Transverse colon (tissue), 4 donors: ENCODE measurements around the gene PRKCB. TPM values are rescaled to one million over a fixed set of nuclear protein-coding genes. Genes with fewer than 3 reads are reported as not detected.

Source experiments
- DNase-seq: peaks from one replicate; pipeline ENCODE4 v3.0.0-alpha.2; 2019
- H3K27ac ChIP-seq, 4 donors: fragments of 200-600 bp; sonication (generic); 2 replicates each; pipeline ENCODE4 v1.5.1; 2016 to 2018; ENCODE audit warnings: inconsistent platforms in 4 of 4
- H3K27me3 ChIP-seq: fragments of 200-600 bp; sonication (generic); 2 replicates; pipeline ENCODE4 v1.5.1; 2017; ENCODE audit warnings: inconsistent platforms
- H3K36me3 ChIP-seq, 4 donors: fragments of 200-600 bp; sonication (generic); 2 replicates each; pipeline ENCODE4 v1.5.1; 2017 to 2019; ENCODE audit warnings: inconsistent platforms in 4 of 4
- H3K4me1 ChIP-seq, 4 donors: fragments of 200-600 bp; sonication (generic); 2 replicates each; pipeline ENCODE4 v1.5.1; 2017 to 2020; ENCODE audit warnings: inconsistent platforms in 4 of 4
- H3K4me3 ChIP-seq, 4 donors: fragments of 200-600 bp; sonication (generic); 1 replicate in 1 of 4; 2 replicates in 3 of 4; pipeline versions ENCODE4 v1.5.1 to v1.6.1; 2017 to 2019; ENCODE audit warnings: inconsistent platforms in 4 of 4
- H3K9me3 ChIP-seq, 2 donors: fragments of 200-600 bp; sonication (generic); 2 replicates each; pipeline ENCODE4 v1.5.1; 2017 to 2019; ENCODE audit warnings: inconsistent platforms in 2 of 2
- CTCF ChIP-seq, 5 experiments: fragments of 200-600 bp in 3 of 5; fragments of 450-650 bp in 2 of 5; sonication (generic) in 3 of 5; IDR thresholded peaks; 1 replicate in 2 of 5; 2 replicates in 3 of 5; pipeline ENCODE4 v1.5.1; 2016 to 2017; ENCODE audit warnings: antibody characterized with exemption in 5 of 5, inconsistent platforms in 3 of 5, mild to moderate bottlenecking in 2 of 5, moderate library complexity in 1 of 5
- EP300 ChIP-seq: sonication (generic); formaldehyde crosslinking; IDR thresholded peaks from one replicate; pipeline ENCODE4 v1.6.1; 2017; ENCODE audit warnings: antibody characterized with exemption, low read depth
- POLR2A ChIP-seq: fragments of 450-650 bp; IDR thresholded peaks from one replicate; pipeline ENCODE4 v1.6.1; 2016; ENCODE audit warnings: antibody characterized with exemption, mild to moderate bottlenecking, moderate library complexity
- POLR2AphosphoS5 ChIP-seq, 3 donors: sonication (generic); formaldehyde crosslinking; IDR thresholded peaks; one replicate each; pipeline ENCODE4 v1.6.1; 2016; ENCODE audit warnings: antibody characterized with exemption in 3 of 3
- WGBS, 2 donors: methylation state at CpG; one replicate each; pipeline ENCODE4 v1.1.5; 2018; ENCODE audit warnings: low coverage in 1 of 2; 5-methylcytosine and 5-hydroxymethylcytosine counted together
- in situ Hi-C, 4 donors: fragments of 200-750 bp; cut with MboI; loops; one replicate each; pipeline versions ENCODE4 v1.15.0 to v1.15.1; 2017; ENCODE audit warnings: low sequenced_read_pairs in 3 of 4, low pct_ligation_motif_present in 1 of 4, low pct_unique_long_range_greater_than_20kb in 1 of 4
- intact Hi-C: fragments of 100-400 bp; cut with DNase I; formaldehyde crosslinking; loops from one replicate; pipeline ENCODE4 v1.15.1; 2023; ENCODE audit warnings: low total_unique reads
- total RNA-seq, 4 donors: library from RNA; depleted of rRNA; stranded (reverse); fragments of >200 nt; gene quantifications; one replicate each; pipeline ENCODE4 v1.1.0, GENCODE V29; 2016

PRKCB gene
- total RNA-seq, 4 donors from 2014 or later: 9.0 to 28.3 (median 15.2) TPM

DNA sequence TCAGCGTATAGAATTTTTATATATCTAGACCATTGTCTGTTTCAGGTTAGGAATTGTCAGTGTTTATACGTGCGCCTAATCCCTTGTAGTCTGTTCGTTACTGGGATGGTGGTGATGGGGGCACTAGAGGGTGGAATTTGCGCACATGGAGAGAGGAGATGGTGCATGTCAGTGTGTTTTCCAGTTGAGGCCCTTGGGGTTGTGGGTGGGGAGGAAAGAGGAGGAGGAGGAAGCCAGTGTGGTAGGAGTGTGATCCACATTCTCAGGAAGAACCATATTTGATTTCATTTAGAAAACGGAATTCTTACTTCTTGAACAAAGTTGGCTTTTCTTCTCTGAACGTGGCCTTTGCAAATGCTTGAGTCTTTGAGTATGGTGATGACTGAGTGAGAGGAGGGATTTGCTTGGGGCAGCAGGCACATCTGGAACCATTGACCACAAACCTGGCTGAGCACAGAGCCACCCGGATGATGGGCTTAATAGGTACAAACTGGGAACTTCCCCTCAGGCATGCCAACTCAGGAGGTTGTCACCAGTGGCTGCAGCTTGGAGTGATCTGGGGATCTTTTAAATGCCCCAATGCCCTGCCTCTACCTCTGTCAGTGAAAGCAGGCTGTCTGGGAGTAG is 98.9 kb downstream of the PRKCB start:
- Histone ChIP-seq H3K4me3 (no peak overlapping the region), H3K9me3 (no peaks in the 10 kb centered on the region), H3K27me3 (no peaks in the 10 kb centered on the region), H3K4me1 (no peaks in the 10 kb centered on the region), H3K27ac (no peak overlapping the region), H3K36me3 (no peaks in the 10 kb centered on the region)
- in situ Hi-C loops (loop anchor here in 1 of 4 donors (25.0 kb wide), 1 partner anchor 103 kb away; no protein-coding TSS in a partner anchor), intact Hi-C loops (no loop called here)
- 91 to 92% methylated on average over 7 to 8 of the region's 8 CpGs for WGBS, 2 donors
- no peak for TF ChIP-seq EP300
- TF ChIP-seq POLR2AphosphoS5 (IDR thresholded peaks at IDR 0.05): no peak
- no peak for TF ChIP-seq POLR2A
- TF ChIP-seq CTCF (IDR thresholded peaks at IDR 0.05): no peak
- no peak for DNase-seq

DNA sequence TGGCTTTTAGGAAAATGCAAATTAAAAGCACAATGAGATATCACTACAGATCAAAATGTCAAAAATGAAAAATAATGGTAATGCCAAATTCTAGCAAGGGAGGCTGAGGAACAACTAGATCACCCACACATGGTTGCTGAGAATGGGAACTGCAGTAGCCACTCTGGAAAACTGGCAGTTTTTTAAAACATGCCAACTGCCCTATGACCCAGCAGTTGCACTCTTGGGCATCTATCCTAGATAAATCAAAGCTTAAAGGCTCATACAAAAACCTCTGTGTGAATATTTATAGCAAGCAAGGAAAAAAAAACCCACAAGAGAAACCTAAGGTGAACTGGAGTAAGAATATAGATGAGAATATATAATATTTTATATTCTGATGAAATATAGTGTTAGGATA is 104.3 kb downstream of the PRKCB start:
- Histone ChIP-seq H3K9me3 (no peaks in the 10 kb centered on the region), H3K27ac (no peak overlapping the region), H3K27me3 (no peaks in the 10 kb centered on the region), H3K4me3 (no peak overlapping the region), H3K4me1 (no peaks in the 10 kb centered on the region), H3K36me3 (no peaks in the 10 kb centered on the region)
- DNase-seq: no peak
- intact Hi-C loops: loop anchor here (10.0 kb wide), 1 partner anchor 105 kb away; the partner anchor contains the start of gene PRKCB
- TF ChIP-seq POLR2AphosphoS5 (IDR thresholded peaks at IDR 0.05) (no peak), CTCF (IDR thresholded peaks at IDR 0.05) (no peak), POLR2A (no peak), EP300 (no peak)
- in situ Hi-C loops: loop anchor here in 1 of 4 donors (25.0 kb wide), 1 partner anchor 97 kb away; no protein-coding TSS in a partner anchor

DNA sequence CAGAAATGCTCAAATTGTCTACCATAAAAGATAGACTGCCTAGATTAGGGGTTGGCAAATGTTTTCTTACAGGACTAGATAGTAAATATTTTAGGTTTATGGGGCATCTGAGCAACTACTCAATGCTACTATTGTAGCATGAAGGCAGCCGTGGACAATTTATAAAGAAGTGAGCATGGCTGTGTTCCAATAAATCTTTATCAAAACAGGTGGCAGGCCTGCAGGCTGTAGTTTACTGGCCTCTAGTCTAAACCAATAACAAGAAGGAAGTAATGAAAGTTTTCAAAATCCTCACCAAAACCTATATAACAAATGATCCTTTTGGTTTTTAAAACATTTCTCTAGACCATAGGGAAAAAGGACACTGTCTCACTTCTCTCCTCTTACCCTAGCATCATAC is 105.2 kb downstream of the PRKCB start:
- no peak overlapping the region for H3K27ac ChIP-seq
- no peak for DNase-seq
- H3K27me3 ChIP-seq: no peaks in the 10 kb centered on the region
- no peaks in the 10 kb centered on the region for H3K36me3 ChIP-seq
- in situ Hi-C loops: loop anchor here in 1 of 4 donors (25.0 kb wide), 1 partner anchor 96 kb away; no protein-coding TSS in a partner anchor
- no peak overlapping the region for H3K4me3 ChIP-seq
- no peak for TF ChIP-seq POLR2A
- TF ChIP-seq CTCF (IDR thresholded peaks at IDR 0.05): no peak
- TF ChIP-seq POLR2AphosphoS5 (IDR thresholded peaks at IDR 0.05): no peak
- no peak for TF ChIP-seq EP300
- intact Hi-C loops: loop anchor here (10.0 kb wide), 1 partner anchor 106 kb away; the partner anchor contains the start of gene PRKCB
- 38 to 40% methylated on average over 1 of the region's 1 CpG for WGBS, 2 donors
- no peaks in the 10 kb centered on the region for H3K9me3 ChIP-seq
- H3K4me1 ChIP-seq: no peaks in the 10 kb centered on the region

DNA sequence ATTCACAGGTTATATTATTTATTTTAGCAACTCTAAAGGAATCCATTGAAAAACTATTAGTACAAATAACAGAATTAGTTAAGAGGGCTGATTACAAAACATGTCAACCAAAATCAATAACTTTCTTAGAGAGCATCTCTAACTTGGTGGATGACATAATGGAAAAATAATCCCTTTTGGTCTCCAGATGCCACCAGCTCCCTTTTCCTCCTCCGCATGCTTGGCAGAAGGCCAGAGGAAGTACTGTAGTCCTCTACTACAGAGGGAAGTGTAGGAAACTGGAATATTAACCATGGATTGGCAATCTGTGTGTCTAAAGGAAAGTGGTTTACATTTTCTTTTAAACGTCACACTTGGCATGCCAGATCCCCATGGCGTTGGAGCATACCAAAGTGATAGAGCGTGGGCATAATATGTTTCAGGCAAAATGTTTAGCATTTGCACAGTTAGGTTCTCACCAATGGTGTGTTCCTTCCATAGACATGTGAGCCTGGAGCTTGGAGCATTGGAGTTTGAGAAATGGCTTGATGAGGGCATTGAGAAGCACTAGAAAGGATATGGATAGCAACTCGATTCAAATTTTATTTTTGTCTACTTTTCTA is 106.3 kb downstream of the PRKCB start:
- Histone ChIP-seq H3K36me3 (no peaks in the 10 kb centered on the region), H3K27me3 (no peaks in the 10 kb centered on the region), H3K9me3 (no peaks in the 10 kb centered on the region), H3K4me1 (no peaks in the 10 kb centered on the region), H3K4me3 (no peak overlapping the region), H3K27ac (no peak overlapping the region)
- no peak for DNase-seq
- TF ChIP-seq POLR2A: no peak
- TF ChIP-seq POLR2AphosphoS5 (IDR thresholded peaks at IDR 0.05): no peak
- no peak for TF ChIP-seq EP300
- no peak for TF ChIP-seq CTCF (IDR thresholded peaks at IDR 0.05)
- intact Hi-C loops (loop anchor here (10.0 kb wide), 1 partner anchor 107 kb away; the partner anchor contains the start of gene PRKCB), in situ Hi-C loops (loop anchor here in 1 of 4 donors (25.0 kb wide), 1 partner anchor 95 kb away; no protein-coding TSS in a partner anchor)
- 80 to 81% methylated on average over 5 of the region's 5 CpGs for WGBS, 2 donors
